Kidney capillary endothelial cell (primary cell): ENCODE results near the gene FAM171A2.
"Not testable (repeated sequence)": the region's sequence is repeated elsewhere in the genome, so short reads cannot be mapped to it uniquely, and the experiment has no call there.

Experiments used
- DNase-seq: peaks from one replicate; pipeline ENCODE4 v3.0.0-alpha.2; 2018; ENCODE audit warnings: low spot score

Gene FAM171A2

GRCh38 chr17:44360144-44360533, 3.5 kb downstream of the FAM171A2 start:
- DNase-seq, result no peak

DNA sequence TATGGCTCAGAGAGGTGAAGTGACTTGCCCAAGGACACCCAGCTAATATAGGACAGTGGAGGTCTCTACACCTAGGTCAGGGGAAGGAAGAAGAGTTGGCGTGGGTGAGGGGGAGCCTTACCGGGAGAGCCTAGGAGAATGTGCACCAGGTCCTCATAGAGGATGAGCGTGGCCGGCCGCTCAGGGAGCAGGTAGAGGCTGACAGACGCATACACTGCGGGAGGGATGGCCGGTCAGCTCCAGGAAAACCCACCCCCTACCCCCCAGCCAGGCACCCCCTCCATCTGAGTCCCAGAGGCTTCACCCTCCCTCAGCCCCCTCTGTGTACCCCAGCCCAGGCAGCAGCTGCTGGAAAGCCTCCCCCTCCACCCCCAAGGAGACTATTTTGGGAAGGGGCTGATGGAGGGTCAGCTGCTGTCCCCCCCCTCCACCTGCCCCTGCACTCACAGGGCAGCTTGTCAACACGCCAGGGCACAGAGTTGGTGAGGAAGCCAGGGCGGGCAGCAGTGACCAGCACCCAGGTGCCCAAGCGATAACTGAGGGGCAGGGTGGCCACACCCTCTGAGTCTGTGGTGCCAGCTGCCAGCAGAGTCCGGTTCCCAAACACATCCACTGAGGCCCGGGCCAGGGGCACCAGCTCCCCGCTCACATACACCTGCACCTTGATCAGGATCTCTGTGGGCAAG, 4.1 kb downstream of the FAM171A2 start:
- no peak for DNase-seq

DNA sequence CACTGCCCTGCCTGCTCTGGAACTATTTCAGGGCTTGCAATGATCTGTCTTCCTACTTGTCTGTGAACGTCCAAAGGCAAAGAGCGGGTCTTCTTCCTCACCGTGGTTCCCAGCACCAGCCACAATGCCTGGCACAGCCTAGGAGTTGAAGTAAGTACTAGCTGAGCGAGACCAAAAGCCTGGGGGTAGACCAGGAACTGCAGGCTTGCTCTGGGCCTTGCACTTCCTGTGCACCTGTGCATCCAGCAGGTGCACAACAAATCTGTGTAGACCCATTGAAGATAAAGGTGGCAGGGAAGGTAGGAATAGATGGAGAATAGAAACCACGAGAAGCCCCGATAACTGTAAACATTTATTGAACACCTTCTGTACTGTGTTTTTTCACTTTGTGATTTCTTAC, 4.6 kb downstream of the FAM171A2 start:
- no peak for DNase-seq

- no peak for DNase-seq
These were observed 5.6 kb downstream of the FAM171A2 start for GRCh38 chr17:44358066-44358465.

DNA sequence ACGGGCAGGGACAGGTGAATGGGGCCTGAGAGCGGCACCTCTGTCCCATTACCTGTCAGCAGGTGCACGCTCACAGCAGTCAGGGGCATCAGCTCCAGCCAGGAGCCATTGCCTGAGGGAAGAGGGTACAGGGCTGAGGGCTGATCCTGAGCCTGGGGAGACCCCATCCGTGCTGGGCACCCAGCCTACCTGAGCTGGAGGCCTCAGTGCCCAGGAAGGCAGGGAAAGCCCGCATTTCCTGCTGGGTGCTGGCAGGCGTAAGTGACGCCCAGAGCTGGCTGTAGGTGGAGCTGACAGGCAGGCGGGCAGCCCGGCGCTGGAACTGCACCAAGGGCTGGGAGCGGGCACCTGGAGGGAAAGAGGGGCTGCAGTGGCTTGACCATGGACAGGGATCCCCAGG, 7.4 kb downstream of the FAM171A2 start:
- no peak for DNase-seq

DNA sequence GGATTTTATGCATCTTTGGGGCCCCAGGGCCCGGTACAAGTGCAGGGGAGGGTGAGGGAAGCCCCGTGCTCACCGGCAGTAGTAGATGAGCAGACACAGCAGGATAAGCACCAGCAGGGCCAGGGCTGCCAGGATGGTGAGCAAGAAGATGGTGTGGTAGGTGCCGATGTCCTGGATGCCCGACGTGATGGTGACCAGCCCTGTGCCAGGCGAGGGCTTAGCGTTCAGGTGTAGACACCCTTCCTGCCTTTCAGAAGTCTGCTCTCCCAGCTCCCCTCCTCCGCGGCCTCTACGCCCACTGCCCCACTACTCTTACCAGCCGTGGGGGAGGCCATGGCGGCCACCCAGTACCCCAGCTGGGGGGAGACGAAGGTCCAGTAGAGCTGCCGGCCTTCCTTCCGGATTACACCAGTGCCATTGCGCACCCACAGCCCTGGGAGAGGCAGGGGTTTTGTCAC, 8.0 kb downstream of the FAM171A2 start:
- DNase-seq, result no peak

GRCh38 chr17:44354582-44355561, 8.8 kb downstream of the FAM171A2 start:
- DNase-seq, result no peak

DNA sequence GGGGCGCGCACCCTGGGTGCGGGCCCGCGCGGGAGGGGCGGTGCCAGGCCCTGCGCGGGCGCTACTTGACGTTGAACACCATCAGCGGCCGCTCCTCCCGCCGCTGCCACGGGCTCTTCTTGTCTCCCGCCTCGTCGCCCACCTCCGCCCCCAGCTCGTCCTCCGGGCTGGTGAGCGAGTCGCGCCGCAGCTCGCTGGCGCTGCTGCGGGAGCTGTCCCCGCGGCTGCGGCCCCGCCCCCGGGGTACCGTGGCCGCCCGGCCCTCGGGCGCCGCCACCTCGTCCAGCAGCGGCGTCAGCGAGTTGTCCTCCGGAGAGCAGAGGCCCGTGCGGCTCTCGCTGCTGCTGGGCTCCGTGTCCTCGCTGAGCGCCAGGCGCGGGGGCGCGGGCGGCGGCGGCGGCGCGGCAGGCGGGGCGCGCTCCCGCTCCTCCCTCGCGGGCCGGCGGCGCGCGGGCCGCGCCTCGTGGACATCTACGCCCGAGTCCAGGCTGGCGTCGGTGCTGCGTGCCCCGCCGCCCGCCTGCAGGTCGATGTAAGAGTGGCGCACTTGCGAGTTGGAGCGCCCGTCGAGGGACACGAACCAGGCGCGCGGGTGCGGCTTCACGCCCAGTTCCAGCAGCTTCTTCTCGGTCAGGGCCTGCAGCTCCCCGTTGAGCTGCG, 9.9 kb downstream of the FAM171A2 start:
- no peak for DNase-seq

DNA sequence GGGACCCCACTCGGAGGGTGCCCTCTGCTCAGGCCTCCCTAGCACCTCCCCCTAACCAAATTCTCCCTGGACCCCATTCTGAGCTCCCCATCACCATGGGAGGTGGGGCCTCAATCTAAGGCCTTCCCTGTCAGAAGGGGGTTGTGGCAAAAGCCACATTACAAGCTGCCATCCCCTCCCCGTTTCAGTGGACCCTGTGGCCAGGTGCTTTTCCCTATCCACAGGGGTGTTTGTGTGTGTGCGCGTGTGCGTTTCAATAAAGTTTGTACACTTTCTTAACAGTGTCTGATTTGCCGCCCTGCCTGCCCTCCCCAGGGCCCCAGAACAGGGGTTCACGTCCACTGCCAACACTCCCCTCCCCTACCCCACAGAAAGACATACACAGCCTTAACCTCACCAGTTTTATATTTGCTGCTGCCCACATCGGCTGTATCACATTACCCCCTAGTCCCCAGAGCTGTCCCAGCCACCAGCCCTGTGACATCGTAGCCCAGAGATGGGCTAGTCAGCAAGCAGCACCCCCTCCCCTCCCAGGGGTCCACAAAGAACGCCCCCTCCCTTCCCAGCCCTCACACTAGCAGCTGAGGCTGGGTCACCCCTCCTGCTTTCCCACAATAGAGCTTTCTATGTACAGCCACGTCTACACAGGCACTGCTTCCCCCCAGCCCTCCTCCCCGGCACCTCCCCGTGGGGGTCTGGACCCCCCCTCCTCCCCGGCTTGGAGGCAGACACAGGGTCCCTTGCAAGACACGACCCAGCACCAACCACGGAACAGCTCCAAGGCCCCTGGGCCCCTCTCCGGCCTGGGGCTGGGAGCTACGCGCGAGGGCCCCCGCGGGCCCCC, 10.6 kb downstream of the FAM171A2 start:
- DNase-seq, result no peak

DNA sequence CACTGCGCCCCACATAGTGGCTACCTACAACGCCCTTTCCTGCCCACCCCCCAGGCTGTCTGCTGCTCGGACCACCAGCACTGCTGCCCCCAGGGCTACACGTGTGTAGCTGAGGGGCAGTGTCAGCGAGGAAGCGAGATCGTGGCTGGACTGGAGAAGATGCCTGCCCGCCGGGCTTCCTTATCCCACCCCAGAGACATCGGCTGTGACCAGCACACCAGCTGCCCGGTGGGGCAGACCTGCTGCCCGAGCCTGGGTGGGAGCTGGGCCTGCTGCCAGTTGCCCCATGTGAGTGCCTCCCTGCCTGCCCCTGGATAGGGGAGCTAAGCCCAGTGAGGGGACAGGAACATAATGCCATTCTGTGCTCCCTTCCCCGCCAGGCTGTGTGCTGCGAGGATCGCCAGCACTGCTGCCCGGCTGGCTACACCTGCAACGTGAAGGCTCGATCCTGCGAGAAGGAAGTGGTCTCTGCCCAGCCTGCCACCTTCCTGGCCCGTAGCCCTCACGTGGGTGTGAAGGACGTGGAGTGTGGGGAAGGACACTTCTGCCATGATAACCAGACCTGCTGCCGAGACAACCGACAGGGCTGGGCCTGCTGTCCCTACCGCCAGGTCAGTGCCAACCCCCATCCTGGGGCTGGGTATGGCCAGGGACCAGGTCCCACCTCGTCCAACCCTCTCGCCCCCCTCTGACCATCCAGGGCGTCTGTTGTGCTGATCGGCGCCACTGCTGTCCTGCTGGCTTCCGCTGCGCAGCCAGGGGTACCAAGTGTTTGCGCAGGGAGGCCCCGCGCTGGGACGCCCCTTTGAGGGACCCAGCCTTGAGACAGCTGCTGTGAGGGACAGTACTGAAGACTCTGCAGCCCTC, 11.5 kb downstream of the FAM171A2 start:
- DNase-seq, result no peak

DNA sequence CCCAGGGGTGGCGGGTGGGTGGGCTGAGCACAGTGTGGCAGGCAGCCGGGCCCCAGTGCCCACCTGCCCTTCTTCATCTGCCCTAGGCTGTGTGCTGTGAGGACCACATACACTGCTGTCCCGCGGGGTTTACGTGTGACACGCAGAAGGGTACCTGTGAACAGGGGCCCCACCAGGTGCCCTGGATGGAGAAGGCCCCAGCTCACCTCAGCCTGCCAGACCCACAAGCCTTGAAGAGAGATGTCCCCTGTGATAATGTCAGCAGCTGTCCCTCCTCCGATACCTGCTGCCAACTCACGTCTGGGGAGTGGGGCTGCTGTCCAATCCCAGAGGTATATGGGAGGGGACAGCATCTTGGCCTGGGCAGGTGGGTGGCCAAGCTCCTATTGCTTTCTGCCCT, 12.2 kb downstream of the FAM171A2 start:
- no peak for DNase-seq

GRCh38 chr17:44350733-44351226, 12.9 kb downstream of the FAM171A2 start:
- DNase-seq, result peak; percentile 55

DNA sequence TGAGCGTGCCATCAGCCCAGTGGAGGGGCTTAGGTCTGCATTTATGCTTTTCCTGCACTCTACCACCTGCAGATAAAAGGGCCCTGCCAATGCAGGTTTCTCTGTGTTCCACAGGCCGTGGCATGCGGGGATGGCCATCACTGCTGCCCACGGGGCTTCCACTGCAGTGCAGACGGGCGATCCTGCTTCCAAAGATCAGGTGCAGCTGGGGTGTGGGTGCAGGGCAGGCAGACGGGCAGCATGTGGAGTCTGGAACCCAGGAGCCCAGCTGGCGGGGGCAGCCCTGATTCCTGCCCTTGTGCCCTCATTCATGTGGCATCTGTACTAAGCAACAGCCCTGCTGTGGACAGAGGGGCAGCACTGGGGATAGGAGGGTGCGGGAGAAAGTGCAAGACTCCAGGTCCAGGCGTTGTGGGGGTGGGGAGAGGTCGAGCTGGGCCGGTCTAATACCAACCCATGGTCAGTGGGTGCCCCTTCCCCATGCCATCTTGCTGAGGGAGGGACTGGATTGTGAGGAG, 14.0 kb downstream of the FAM171A2 start:
- no peak for DNase-seq

DNA sequence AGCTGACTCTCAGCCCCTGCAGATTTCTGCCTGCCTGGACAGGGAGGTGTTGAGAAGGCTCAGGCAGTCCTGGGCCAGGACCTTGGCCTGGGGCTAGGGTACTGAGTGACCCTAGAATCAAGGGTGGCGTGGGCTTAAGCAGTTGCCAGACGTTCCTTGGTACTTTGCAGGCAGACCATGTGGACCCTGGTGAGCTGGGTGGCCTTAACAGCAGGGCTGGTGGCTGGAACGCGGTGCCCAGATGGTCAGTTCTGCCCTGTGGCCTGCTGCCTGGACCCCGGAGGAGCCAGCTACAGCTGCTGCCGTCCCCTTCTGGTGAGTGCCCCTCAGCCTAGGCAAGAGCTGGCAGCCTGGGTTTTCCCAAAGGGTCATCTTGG, 14.7 kb downstream of the FAM171A2 start:
- no peak for DNase-seq

DNA sequence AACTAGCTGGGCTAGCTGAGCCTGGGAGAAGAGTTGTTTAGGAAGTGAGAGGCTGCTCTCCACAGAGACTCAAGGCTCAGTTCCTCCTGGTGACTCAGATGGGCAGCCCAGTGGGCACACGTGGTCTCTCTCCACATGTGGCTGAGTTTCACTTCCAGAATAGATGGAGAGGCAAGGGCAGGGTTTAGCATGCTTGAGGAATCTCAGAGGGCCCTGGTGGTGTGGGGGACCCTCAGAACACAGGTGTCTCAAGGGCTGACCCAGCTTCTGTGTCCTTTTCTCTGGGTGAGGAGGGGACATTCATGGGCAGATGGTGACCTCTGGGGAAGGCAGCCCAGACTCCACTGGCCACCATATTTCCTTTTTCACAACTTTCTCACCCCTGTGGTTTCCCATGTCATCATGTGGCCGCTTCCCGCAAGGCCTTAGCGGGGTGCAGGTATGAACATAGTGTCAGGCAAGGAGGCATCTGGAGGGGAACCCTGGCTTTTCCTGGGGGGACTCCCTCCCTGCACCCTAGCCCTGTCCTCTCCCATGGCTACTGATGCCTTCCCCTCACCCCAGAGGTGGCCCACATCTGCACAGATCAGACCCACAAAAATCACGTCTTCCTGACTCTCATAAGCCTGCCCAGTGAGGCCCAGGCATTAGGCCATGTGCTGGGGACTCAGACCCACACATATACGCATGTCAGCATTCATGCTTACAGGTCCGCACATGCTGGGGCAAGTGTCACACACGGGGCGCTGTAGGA, 15.2 kb downstream of the FAM171A2 start:
- no peak for DNase-seq

DNA sequence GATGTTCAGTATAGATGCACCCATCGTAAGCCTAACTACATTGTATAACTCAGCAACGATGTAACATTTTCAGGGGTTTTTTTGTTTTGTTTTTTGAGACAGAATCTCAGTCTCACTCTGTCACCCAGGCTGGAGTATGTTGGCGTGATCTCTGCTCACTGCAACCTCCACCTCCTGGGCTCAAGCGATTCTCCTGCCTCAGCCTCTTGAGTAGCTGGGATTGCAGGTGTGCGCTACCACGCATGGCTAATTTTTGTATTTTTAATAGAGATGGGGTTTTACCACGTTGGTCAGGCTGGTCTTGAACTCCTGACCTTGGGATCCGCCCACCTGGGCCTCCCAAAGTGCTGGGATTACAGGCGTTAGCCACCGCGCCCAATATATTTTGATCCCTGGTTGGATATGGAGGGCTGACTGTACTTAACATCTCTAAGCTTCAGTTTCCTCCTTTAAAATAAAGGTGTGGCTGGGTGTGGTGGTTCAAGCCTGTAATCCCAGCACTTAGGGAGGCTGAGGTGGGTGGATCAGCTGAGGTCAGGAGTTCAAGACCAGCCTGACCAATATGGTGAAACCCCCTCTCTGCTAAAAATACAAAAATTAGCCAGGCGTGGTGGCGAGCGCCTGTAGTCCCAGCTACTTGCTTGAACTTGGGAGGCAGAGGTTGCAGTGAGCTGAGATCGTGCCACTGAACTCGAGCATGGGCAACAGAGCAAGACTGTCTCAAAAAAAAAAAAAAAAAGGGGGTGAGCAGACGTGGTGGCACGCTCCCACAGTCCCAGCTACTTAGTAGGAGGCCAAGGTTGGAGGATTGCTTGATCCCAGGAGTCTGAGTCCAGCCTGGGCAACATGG, 16.2 kb downstream of the FAM171A2 start:
- not testable (repeated sequence) for DNase-seq

GRCh38 chr17:44346064-44346844, 17.4 kb downstream of the FAM171A2 start:
- no peak for DNase-seq
